ENCODE measurements around the gene NOMO2. TPM values are rescaled to one million over a fixed set of nuclear protein-coding genes. Genes with fewer than 3 reads are reported as not detected.
"Not testable (repeated sequence)": the region's sequence is repeated elsewhere in the genome, so short reads cannot be mapped to it uniquely, and the experiment has no call there.

NOMO2 gene, protein sequence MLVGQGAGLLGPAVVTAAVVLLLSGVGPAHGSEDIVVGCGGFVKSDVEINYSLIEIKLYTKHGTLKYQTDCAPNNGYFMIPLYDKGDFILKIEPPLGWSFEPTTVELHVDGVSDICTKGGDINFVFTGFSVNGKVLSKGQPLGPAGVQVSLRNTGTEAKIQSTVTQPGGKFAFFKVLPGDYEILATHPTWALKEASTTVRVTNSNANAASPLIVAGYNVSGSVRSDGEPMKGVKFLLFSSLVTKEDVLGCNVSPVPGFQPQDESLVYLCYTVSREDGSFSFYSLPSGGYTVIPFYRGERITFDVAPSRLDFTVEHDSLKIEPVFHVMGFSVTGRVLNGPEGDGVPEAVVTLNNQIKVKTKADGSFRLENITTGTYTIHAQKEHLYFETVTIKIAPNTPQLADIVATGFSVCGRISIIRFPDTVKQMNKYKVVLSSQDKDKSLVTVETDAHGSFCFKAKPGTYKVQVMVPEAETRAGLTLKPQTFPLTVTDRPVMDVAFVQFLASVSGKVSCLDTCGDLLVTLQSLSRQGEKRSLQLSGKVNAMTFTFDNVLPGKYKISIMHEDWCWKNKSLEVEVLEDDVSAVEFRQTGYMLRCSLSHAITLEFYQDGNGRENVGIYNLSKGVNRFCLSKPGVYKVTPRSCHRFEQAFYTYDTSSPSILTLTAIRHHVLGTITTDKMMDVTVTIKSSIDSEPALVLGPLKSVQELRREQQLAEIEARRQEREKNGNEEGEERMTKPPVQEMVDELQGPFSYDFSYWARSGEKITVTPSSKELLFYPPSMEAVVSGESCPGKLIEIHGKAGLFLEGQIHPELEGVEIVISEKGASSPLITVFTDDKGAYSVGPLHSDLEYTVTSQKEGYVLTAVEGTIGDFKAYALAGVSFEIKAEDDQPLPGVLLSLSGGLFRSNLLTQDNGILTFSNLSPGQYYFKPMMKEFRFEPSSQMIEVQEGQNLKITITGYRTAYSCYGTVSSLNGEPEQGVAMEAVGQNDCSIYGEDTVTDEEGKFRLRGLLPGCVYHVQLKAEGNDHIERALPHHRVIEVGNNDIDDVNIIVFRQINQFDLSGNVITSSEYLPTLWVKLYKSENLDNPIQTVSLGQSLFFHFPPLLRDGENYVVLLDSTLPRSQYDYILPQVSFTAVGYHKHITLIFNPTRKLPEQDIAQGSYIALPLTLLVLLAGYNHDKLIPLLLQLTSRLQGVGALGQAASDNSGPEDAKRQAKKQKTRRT
- 10 to 100 TPM; 31.1 to 47.7 (median 44.0) TPM for polyA plus RNA-seq (ENCODE audit: low read depth in 6 of 6)

DNA sequence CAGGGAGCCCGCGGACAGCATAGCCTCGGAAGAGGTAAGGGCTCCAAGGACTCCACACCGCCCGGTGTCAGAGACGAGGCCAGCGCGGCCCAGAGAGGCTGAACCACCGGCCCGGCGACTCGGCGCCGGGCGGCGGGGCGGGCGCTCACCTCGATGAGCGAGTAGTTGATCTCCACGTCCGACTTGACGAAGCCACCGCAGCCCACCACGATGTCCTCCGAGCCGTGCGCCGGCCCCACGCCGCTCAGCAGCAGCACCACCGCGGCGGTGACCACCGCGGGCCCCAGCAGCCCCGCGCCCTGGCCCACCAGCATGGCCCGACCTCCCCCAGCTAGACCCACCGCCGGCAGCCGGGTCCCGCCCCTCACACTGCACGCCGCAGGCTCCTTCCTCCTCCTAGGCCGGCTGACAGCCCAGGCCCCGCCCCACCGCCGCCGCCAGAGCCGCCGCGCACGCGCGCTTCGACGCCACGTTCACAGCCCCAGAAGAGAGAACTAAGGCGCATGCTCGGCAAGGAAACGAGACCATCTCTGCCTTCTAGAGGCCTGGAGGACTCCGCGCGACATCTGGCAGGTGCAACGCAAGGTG is at the start of gene NOMO2:
NOMO2 (minus strand) TSS at position 371 of the 588 bp plus-strand sequence; CDS start at position 314, 57 bp downstream.
- Mint-ChIP-seq H3K27ac (peak within 1 kb of the TSS in 4 of 6 donors; percentile 16 to 57 (median 49)), H3K4me3 (peak within 1 kb of the TSS; percentile 53 to 88 (median 75))
- H3K36me3 Mint-ChIP-seq, H3K4me1 Mint-ChIP-seq, H3K27me3 Mint-ChIP-seq, H3K9me3 Mint-ChIP-seq: not testable (repeated sequence)
- ATAC-seq (ENCODE audit: low read depth in 2 of 2) (peak; percentile 94), DNase-seq (peak; percentile 96)

DNA sequence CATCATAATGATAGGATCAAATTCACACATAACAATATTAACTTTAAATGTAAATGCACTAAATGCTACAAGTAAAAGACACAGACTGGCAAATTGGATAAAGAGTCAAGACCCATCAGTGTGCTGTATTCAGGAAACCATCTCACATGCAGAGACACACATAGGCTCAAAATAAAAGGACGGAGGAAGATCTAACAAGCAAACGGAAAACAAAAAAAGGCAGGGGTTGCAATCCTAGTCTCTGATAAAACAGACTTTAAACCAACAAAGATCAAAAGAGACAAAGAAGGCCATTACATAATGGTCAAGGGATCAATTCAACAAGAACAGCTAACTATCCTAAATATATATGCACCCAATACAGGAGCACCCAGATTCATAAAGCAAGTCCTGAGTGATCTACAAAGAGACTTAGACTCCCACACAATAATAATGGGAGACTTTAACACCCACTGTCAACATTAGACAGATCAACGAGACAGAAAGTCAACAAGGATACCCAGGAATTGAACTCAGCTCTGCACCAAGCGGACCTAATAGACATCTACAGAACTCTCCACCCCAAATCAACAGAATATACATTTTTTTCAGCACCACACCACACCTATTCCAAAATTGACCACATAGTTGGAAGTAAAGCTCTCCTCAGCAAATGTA is 48.4 kb upstream of the NOMO2 start:
- not testable (repeated sequence) for DNase-seq; ATAC-seq (ENCODE audit: low read depth in 2 of 2); H3K36me3 Mint-ChIP-seq; H3K27me3 Mint-ChIP-seq; H3K9me3 Mint-ChIP-seq; H3K4me1 Mint-ChIP-seq
- peak overlapping the region in 1 of 8 donors; percentile 10 for H3K4me3 Mint-ChIP-seq
- peak overlapping the region in 1 of 6 donors; percentile 8 for H3K27ac Mint-ChIP-seq

DNA sequence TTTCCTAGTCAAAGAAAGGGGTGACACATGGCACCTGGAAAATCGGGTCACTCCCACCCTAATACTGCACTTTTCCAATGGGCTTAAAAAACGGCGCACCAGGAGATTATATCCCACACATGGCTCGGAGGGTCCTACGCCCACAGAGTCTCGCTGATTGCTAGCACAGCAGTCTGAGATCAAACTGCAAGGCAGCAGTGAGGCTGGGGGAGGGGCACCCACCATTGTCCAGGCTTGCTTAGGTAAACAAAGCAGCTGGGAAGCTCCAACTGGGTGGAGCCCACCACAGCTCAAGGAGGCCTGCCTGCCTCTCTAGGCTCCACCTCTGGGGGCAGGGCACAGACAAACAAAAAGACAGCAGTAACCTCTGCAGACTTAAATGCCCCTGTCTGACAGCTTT is 46.4 kb upstream of the NOMO2 start:
- H3K9me3 Mint-ChIP-seq; H3K4me3 Mint-ChIP-seq; ATAC-seq (ENCODE audit: low read depth in 2 of 2); H3K27ac Mint-ChIP-seq; H3K27me3 Mint-ChIP-seq; H3K4me1 Mint-ChIP-seq; H3K36me3 Mint-ChIP-seq; DNase-seq: not testable (repeated sequence)

DNA sequence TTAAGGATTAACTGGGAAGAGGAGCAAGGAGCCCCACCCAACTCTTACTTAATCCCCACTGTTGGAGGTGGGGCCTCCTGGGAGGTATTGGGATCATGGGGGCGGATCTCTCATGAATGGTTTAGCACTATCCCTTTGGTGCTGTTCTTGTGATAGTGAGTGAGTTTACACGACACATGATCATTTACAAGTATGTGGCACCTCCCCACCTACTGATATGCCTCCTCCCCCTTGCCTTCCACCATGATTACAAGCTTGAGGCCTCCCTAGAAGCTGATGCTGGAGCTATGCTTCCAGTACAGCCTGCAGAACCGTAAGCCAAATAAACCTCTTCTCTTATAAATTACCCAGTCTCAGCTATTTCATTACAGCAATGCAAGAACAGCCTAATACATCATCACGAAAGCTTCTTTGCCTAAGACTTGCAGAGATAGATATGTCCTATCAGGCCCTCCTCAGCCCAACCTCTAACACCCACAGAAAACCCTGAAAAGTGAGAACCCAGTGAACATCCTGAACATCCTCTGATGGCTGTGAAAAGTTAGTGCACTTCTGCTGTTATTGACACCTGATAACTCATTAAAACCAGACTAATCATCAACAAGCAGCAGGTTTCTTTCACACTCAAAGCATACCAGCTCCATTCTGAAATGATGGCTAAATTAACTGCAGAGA is 41.8 kb upstream of the NOMO2 start:
- not testable (repeated sequence) for H3K27ac Mint-ChIP-seq; H3K4me3 Mint-ChIP-seq; H3K9me3 Mint-ChIP-seq; H3K27me3 Mint-ChIP-seq; H3K4me1 Mint-ChIP-seq; H3K36me3 Mint-ChIP-seq; ATAC-seq (ENCODE audit: low read depth in 2 of 2); DNase-seq

DNA sequence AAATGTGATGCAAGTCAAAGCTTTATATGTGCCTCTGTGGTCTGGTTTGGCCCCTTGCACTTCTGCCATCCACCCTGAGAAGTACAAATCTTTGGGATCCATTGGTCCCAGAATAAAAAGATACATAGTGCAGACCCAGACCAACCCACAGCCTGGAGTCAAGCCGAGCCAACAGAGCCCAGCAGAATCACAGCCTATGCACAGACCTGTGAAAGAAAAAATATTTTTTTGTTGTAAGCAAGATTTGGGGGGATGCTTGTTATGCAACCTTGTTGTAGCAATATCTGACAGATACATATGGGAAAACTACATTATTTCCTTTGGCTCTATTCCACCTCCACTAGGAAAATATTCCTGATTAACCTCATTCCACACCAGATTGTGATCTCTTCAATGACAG is 36.7 kb upstream of the NOMO2 start:
- Mint-ChIP-seq H3K27me3 (peaks cover 4 to 12% (median 6%) of the 10 kb centered on the region in 3 donors), H3K9me3 (peaks cover 0 to 14% (median 4%) of the 10 kb centered on the region in 7 donors)
- H3K4me3 Mint-ChIP-seq; H3K4me1 Mint-ChIP-seq; H3K36me3 Mint-ChIP-seq; H3K27ac Mint-ChIP-seq; DNase-seq; ATAC-seq (ENCODE audit: low read depth in 2 of 2): not testable (repeated sequence)

DNA sequence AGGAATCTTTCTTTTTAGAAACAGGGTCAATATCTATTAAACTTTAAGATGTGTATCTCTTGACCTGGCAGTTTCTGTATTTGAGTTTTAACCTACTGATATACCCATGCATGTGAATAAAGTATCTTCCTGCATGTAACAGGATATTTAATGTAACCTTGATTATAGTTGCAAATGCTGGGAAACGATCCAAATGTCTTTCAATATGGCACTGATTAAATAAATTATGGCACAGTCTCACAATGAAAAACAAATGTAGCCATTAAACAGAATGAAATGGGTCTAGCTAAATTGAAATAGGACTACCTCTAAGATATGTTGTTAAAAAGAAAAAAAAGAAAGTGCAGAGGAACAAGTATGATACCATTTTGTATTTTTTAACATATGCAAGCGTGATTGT is 35.8 kb upstream of the NOMO2 start:
- DNase-seq; H3K36me3 Mint-ChIP-seq; H3K4me3 Mint-ChIP-seq; ATAC-seq (ENCODE audit: low read depth in 2 of 2); H3K4me1 Mint-ChIP-seq; H3K27ac Mint-ChIP-seq: not testable (repeated sequence)
- Mint-ChIP-seq H3K9me3 (peaks cover 0 to 14% (median 4%) of the 10 kb centered on the region in 7 donors), H3K27me3 (peaks cover 4 to 12% (median 6%) of the 10 kb centered on the region in 3 donors)

DNA sequence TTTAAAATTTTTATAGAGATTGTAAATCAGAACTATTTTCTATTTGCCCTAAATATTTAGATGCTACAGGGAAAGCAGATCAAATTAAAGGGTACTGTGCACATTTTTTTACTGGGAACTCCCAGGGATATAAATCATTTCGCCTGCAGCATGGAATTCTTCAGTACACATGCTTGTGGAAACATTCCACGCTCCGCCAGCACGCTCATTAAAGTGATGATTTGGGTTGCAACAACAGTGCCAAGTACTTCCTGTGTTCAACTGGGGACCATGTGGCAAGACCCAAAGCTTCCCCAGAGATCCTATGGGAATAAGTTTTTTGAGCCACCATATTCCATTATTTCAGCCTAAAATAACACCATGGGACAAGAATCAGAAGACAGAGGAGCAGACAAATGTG is 35.4 kb upstream of the NOMO2 start:
- H3K4me3 Mint-ChIP-seq; H3K27ac Mint-ChIP-seq; H3K36me3 Mint-ChIP-seq; H3K4me1 Mint-ChIP-seq; ATAC-seq (ENCODE audit: low read depth in 2 of 2); DNase-seq: not testable (repeated sequence)
- peaks cover 0 to 14% (median 4%) of the 10 kb centered on the region in 7 donors for H3K9me3 Mint-ChIP-seq
- H3K27me3 Mint-ChIP-seq = peaks cover 4 to 12% (median 6%) of the 10 kb centered on the region in 3 donors

DNA sequence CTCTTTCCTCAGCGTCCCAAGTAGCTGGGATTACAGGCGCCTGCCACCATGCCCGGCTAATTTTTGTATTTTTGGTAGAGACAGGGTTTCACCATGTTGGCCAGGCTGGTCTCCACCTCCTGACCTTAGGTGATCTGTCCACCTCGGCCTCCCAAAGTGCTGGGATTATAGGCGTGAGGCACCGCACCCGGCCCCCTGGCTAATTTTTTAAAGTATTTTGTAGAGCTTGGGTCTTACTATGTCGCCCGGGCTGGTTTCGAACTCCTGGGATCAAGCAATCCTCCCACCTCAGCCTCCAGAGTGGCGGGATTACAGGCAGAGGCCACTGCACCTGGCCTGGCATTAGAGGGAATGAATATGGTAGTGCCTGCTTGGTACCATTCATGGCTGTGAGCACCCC is 33.9 kb upstream of the NOMO2 start:
- DNase-seq; H3K27ac Mint-ChIP-seq; H3K4me1 Mint-ChIP-seq; H3K36me3 Mint-ChIP-seq; ATAC-seq (ENCODE audit: low read depth in 2 of 2); H3K4me3 Mint-ChIP-seq: not testable (repeated sequence)
- Mint-ChIP-seq H3K9me3 (peaks cover 0 to 14% (median 4%) of the 10 kb centered on the region in 7 donors), H3K27me3 (peaks cover 4 to 12% (median 6%) of the 10 kb centered on the region in 3 donors)

DNA sequence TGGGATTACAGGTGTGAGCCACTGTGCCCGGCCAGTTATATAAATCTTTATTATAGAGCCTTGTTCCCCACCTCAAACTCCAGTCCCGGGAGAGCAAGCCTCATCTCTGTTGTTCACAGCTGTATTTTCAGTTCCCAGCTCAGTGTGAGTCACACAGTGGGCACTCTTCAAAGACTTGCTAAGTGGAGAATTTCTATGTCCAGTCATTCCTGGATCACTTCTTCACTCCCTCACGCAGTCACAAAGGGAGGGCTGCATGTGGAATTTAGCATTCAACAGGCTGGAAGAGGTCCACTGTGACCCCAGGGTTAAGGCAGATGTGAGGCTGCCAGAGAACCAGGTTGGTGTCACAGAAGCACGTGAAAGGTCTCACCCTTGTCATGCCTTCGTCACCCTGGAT is 33.0 kb upstream of the NOMO2 start:
- ATAC-seq (ENCODE audit: low read depth in 2 of 2) = not testable (repeated sequence)

DNA sequence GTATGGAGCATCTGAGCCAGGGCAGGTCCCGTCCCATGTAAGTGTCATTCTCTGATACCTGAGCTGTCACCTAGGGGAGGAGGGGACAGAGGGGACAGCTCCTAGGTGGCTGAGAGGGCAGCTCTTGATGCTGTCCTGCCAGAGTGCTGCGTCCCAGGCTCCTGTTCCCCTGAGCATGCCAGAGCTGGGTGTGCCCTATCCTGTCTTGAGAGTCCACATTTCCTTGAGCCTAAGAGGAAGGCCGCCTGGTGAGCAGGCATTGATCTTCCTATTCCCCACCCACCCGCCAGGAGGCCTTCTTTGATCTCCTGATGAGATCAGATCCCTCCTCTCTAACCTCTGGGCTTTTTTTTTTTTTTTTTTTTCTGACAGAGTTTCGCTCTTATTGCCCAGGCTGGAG is 32.0 kb upstream of the NOMO2 start:
- not testable (repeated sequence) for H3K4me3 Mint-ChIP-seq; DNase-seq; H3K27ac Mint-ChIP-seq; H3K36me3 Mint-ChIP-seq; ATAC-seq (ENCODE audit: low read depth in 2 of 2); H3K9me3 Mint-ChIP-seq; H3K27me3 Mint-ChIP-seq; H3K4me1 Mint-ChIP-seq

More for the DNA sequence above, 33.0 kb upstream of the NOMO2 start:
- H3K4me1 Mint-ChIP-seq, DNase-seq, H3K36me3 Mint-ChIP-seq, H3K4me3 Mint-ChIP-seq, H3K27ac Mint-ChIP-seq: not testable (repeated sequence)
- Mint-ChIP-seq H3K27me3 (peaks cover 4 to 12% (median 6%) of the 10 kb centered on the region in 3 donors), H3K9me3 (peaks cover 0 to 14% (median 4%) of the 10 kb centered on the region in 7 donors)

DNA sequence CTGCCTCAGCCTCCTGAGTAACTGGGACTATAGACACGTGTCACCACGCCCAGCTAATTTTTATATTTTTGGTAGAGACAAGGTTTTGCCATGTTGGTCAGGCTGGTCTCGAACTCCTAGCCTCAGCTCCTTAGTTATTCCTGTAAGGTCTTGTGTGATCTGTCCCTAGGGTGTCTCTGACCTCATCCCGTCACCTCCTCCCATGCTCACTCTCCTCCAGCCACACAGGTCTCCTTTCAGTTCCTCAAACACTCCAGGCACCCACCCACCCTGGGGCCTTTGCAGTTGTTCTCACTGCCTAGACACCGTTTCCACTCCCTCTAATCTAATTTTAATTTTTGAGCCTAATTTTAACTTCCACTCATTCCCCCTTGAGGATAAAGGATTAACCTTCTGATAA is 31.1 kb upstream of the NOMO2 start:
- not testable (repeated sequence) for H3K27ac Mint-ChIP-seq, H3K4me3 Mint-ChIP-seq, DNase-seq, H3K36me3 Mint-ChIP-seq, H3K27me3 Mint-ChIP-seq, H3K4me1 Mint-ChIP-seq, H3K9me3 Mint-ChIP-seq
- ATAC-seq (ENCODE audit: low read depth in 2 of 2) = peak; percentile 81 to 85

DNA sequence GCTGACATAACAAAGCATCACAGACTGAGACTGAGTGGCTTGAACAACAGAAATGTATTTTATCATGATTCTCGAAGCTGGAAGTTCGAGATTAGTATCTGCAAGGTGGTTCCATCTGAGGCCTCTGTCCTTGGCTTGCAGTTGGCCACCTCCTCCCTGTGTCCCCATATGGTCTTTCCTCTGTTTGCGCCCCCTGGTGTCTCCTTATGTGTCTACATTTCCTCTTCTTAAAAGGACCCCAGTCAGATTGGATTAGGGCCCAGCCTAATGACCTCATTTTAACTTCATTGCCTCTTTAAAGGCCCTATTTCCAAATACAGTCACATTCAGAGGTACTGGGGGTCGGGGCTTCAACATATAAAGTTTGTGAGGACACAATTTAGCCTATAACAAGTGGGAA is 30.0 kb upstream of the NOMO2 start:
- H3K4me3 Mint-ChIP-seq; H3K27me3 Mint-ChIP-seq; H3K4me1 Mint-ChIP-seq; ATAC-seq (ENCODE audit: low read depth in 2 of 2); DNase-seq; H3K27ac Mint-ChIP-seq; H3K9me3 Mint-ChIP-seq; H3K36me3 Mint-ChIP-seq: not testable (repeated sequence)

Data from naive B cell (primary cell).